K562 (cell line): ENCODE measurements around the gene DAP. TPM values are rescaled to one million over a fixed set of nuclear protein-coding genes. Genes with fewer than 3 reads are reported as not detected.

Source experiments
- ZNF384 ChIP-seq: IDR thresholded peaks from 2 replicates; pipeline ENCODE4 v1.6.1; 2012; ENCODE audit warnings: low read depth, low read length, improper control_type of control experiment
- polyA plus RNA-seq, 8 experiments: library from polyadenylated mRNA; depleted of rRNA in 4 of 8; stranded (reverse) in 5 of 8; unstranded in 3 of 8; fragments of >200 nt; fragmentation: Nextera tagmentation in 2 of 8; fragmentation: Illumina TruSeq in 1 of 8; extraction: Ambion mirVana in 2 of 8; extraction: Trizol in 1 of 8; gene quantifications; 2 replicates each; pipeline versions ENCODE4 v1.2.1 to v1.2.3, GENCODE V29; 2011 to 2014; ENCODE audit warnings: inconsistent platforms in 1 of 8, missing spikeins in 1 of 8
- total RNA-seq, 7 experiments: library from RNA; depleted of rRNA in 6 of 7; stranded (reverse); fragments of >200 nt in 6 of 7; fragmentation: Illumina TruSeq in 2 of 7; extraction: Trizol in 2 of 7; gene quantifications; 2 replicates each; pipeline versions ENCODE4 v1.2.1 to v1.2.3, GENCODE V29; 2011 to 2021; ENCODE audit warnings: low replicate concordance in 1 of 7
- TF ChIP-seq, protein P1 (sequence below), 2 experiments: fragments of 450-650 bp; formaldehyde crosslinking in 1 of 2; IDR thresholded peaks; 2 replicates each; pipeline versions ENCODE4 v1.4.0 to v1.6.1; 2014 to 2020; ENCODE audit warnings: mild to moderate bottlenecking in 2 of 2, borderline replicate concordance in 1 of 2, low read depth in 1 of 2
- TF ChIP-seq, protein P2 (sequence below): fragments of 250-450 bp; sonication (Bioruptor Pico); IDR thresholded peaks from 2 replicates; pipeline ENCODE4 v1.8.0; 2021; ENCODE audit warnings: borderline replicate concordance, mild to moderate bottlenecking, moderate library complexity; ENCODE audit not compliant: poor library complexity, severe bottlenecking

The DAP gene
- total and polyA plus RNA-seq, 9 of the 15 experiments (the other 6 are each of a cell fraction or from before 2014, with no cell fraction given), result 14.1 to 151 (median 34.5) TPM

- TF ChIP-seq, protein P1, sequence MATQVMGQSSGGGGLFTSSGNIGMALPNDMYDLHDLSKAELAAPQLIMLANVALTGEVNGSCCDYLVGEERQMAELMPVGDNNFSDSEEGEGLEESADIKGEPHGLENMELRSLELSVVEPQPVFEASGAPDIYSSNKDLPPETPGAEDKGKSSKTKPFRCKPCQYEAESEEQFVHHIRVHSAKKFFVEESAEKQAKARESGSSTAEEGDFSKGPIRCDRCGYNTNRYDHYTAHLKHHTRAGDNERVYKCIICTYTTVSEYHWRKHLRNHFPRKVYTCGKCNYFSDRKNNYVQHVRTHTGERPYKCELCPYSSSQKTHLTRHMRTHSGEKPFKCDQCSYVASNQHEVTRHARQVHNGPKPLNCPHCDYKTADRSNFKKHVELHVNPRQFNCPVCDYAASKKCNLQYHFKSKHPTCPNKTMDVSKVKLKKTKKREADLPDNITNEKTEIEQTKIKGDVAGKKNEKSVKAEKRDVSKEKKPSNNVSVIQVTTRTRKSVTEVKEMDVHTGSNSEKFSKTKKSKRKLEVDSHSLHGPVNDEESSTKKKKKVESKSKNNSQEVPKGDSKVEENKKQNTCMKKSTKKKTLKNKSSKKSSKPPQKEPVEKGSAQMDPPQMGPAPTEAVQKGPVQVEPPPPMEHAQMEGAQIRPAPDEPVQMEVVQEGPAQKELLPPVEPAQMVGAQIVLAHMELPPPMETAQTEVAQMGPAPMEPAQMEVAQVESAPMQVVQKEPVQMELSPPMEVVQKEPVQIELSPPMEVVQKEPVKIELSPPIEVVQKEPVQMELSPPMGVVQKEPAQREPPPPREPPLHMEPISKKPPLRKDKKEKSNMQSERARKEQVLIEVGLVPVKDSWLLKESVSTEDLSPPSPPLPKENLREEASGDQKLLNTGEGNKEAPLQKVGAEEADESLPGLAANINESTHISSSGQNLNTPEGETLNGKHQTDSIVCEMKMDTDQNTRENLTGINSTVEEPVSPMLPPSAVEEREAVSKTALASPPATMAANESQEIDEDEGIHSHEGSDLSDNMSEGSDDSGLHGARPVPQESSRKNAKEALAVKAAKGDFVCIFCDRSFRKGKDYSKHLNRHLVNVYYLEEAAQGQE (IDR thresholded peaks at IDR 0.05; ENCODE audit: borderline replicate concordance), result peak; percentile 61
- TF ChIP-seq, protein P1 (CRISPR knock-in tag; IDR thresholded peaks at IDR 0.05; ENCODE audit: low read depth), result no peak
- TF ChIP-seq, protein P2, sequence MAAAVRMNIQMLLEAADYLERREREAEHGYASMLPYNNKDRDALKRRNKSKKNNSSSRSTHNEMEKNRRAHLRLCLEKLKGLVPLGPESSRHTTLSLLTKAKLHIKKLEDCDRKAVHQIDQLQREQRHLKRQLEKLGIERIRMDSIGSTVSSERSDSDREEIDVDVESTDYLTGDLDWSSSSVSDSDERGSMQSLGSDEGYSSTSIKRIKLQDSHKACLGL (CRISPR knock-in tag), result no peak
- TF ChIP-seq ZNF384, result no peak
Measured at GRCh38 chr5:10695055-10695649, 65.9 kb downstream of the DAP start (continued).
